Smooth muscle cell of the brain vasculature (primary cell): Measurements from ENCODE around the gene AACS.
"Not testable (repeated sequence)": the region's sequence is repeated elsewhere in the genome, so short reads cannot be mapped to it uniquely, and the experiment has no call there.

Source experiments
- DNase-seq: peaks from one replicate; pipeline ENCODE4 v3.0.0-alpha.2; 2012; ENCODE audit warnings: low read depth, low spot score

Gene AACS

DNA sequence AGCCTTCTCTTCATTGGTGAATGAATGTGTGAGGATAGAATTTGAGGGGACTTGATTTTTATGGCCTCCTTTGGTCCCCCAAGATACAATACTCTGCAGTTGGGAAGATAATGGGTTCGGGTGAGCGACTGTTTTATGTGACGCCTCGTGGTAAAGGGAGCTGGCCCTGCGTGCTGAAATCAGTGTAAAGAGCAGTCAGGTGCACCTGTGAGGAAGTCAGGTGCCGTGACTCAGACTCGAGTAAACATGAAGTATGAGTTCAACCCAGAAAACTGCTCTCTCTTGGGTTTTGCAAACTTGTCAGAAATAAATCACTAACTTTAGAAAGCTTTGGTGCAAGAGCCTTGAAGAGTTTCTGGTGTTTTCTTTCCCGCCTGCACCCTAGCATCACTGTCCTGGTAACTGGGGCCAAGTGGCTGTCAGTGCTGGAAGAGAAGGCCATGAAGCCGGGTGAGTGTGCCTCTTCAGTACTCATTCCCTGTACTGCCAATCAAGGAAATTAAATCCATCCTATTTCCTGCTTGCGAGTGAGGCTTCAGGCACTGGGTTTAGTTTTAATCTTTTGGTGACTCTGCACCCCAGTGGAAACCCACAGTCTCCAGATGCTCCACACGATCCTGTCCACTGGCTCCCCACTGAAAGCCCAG is 59.2 kb downstream of the AACS start:
- no peak for DNase-seq

GRCh38 chr12:125125271-125125670 is 60.0 kb downstream of the AACS start:
- DNase-seq = no peak

DNA sequence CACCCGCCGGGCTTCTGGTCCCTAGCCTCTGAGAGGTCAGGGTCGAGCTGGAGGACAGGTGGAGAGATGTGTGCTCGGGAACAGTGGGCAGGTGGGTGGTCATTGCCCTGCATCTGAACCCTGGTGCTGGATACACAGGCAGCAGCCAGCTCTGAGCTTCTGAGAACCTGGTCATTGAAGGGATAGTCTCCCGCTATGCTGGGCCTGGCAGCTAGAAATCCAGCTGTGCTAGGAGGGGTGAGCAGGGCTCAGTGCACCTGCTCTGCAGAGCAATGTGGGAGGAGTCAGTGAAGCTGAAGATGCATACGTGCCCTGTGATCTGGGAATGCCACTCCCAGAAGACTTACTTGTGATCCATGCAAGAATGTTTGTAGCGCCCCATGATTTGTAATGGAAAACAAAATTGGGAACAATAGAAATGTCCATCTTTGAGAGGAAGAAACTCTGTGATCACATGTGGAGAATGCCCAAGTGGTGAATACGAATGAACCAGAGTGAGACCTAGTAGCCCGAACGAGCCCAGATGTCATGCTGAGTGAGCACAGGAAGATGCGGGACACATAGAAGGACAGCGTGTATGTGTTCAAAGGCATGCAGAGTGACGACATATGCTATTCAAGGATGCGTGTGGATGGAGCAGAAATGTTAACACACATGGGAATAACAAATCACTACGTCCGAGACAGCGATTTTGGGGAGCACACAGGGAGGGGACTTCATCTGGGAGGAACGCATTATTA is 63.4 kb downstream of the AACS start:
- DNase-seq = no peak

DNA sequence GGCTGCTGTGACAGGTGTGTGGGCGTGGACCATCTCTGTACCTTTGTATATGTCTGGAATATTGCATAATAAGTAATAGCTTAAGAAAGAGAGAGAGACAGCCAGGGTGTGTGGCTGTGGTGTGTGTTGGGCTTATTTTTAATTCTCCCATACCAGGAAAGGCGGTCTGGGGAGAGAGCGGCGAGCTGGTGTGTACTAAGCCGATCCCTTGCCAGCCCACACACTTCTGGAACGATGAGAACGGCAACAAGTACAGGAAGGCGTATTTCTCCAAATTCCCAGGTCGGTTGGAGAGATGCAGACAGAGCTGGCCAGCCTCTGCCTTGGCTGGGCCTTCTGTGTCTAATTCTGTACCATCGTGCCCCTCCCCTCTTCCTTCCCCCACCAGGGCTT is 63.9 kb downstream of the AACS start:
- no peak for DNase-seq

DNA sequence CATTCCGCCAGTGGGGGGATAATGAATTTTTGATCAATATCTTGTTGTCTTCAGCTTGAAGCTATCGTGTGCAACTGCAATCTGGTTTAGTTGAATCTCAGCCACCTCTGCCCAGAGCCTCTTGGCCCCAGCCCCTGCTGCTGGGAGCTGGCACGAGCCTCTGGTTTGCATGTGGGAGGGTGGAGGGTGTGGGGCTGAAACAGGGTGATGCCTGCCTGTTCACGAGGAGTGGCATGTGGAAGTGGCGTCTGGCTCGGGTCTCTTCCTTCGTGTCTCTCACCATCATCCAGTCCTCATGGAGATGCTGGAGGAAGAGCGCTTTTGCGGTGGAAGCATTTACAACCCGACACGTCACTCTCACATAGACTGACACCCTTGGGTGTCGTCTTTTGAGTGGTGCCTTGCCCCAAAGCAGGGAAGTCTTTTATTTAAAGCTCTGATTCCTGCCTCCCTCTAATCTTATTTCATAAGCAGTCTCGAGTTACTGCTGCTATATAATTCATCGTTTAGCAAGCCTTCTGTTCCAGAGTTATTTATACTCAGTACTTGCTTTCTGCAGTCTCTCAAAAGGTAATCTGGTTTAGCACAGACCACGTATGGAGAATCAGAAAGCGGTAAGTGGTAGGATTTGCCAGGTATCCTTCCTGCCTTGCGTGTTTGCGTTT is 64.5 kb downstream of the AACS start:
- no peak for DNase-seq

DNA sequence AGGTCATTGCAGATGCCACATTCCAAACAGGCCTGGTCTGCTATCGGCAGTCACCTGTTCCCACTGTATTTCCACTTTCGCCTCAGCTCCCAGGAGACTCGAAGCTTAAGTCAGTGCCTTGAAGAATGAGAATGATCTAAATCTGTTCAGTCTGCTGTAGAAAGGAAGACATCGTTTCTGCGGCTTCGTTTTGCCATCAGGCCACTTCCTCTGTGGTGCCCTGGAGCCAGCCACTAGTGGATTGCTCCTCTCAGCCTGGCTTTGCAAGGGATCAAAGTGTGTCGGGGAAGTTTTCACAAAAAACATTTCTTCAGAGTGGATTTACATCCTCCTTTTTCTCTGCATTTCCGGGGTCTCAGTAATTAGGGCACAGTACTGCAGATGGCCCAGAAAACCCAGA is 66.7 kb downstream of the AACS start:
- DNase-seq = no peak

DNA sequence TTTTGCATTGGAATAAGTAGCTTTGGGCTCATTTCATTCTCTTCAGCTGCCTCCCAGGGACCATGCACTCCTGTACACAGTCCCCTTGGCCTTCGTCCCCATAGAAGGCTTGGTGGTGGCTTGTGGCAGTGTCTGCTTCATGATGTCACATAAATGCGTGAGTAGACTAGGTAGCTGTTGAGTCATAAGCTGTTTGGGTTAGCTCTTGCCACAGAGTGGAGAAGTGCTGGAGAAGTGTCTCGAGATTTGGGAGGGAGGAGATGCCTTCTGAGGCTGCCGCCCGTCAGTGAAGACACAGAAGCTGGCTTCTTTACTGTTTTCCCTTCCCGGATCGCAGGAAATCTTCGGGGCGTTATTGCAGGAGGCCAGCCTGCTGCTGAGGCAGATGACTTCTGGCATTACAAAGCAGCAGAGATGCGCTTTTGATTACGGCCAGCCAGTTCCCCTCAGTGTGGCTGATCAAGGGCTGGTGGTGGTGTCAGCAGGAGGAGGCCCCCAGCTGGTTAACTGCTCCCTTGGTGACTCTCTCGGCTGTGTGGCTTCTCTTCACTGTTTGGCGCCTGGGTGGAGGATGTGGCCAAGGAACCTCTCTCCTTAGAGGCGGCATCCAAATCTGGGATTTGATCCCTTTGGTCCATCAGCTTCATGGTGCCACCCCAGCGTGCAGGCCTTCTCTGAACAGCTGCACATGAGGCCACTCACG is 67.6 kb downstream of the AACS start:
- DNase-seq = no peak

DNA sequence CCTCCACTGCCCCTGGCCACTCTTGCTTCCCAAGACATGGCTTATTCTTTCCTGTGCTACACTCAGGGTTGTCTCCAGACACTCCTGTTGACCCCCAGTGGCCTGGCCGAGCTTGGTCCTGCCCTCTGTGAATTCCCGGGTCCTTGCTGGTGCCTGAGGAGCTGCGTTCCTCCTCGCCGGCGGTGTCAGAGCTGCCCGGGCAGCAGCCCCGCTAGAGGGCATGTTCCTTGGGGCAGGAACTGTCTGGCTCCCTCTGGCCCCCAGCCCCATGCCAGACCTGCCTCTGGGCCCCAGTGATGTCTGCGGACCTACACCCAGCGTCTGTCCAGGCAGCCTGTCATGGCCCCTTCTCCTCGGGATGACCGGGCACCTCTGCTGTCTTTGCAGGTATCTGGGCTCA is 68.4 kb downstream of the AACS start:
- DNase-seq = no peak

DNA sequence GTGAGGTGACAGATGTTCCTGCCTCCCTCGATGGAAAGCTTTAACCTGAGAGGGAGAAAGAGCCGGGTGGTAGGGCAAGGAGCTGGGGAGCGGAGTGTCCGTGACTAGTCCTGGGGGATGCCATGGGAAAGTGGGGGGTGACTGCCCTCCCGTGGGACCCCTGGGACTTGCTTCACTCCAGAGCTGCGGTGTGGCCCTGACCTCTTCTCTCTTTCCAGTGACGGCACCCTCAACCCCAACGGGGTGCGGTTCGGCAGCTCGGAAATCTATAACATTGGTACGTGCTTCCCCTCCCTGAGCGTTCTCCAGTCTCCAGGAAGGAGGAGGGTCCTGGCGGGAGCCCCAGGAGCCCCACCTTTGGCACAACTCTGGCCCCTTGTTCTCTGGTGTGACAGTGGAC is 69.3 kb downstream of the AACS start:
- DNase-seq = no peak

GRCh38 chr12:125135906-125136305 is 70.7 kb downstream of the AACS start:
- no peak for DNase-seq

DNA sequence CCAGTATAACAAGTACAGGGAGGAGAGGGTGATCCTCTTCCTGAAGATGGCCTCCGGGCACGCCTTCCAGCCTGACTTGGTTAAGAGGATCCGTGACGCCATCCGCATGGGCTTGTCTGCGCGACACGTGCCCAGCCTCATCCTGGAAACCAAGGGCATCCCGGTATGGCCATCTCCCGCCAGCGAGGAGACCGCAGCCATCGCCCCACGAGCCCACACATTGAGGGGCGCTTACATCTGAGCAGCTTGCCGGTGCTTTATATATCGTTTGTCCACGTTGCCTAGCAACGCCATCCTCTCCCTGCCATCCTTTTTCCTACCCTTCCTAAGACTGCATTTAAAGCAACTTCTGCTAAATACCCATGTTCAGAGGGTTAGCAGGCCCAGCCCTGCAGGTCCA is 71.5 kb downstream of the AACS start:
- DNase-seq = no peak

DNA sequence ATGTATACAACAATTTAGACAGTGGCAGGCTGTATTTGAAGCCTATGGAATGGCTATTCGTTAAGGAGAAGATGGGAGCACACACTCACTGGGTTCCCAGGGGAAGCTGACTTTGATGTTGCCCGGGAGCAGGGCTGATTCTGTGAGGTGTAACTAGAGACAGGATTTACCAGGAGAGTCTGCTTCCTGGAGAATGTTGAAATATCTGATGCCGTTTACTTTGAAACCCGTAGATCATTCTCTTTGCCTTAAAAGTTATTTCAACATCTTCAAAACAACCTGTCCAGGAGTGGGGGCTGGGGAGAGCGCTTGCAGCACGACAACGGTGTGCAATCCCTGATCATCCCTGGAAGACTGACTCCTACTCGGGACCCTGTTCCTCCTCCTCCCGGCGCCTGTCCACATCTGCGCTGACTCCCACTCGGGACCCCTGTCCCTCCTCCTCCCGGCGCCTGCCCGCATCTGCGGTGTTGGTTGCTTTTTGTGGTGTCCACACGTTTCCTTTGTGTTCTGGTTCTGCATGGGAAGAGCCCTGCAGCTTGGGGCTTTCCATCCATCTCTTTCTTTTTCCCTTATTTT is 72.6 kb downstream of the AACS start:
- DNase-seq = no peak

- DNase-seq = no peak
Observed at GRCh38 chr12:125140279-125141209, 75.3 kb downstream of the AACS start.

GRCh38 chr12:125141210-125141573 is 76.0 kb downstream of the AACS start:
- DNase-seq = not testable (repeated sequence)

GRCh38 chr12:125142601-125143000 is 77.4 kb downstream of the AACS start:
- DNase-seq = no peak

DNA sequence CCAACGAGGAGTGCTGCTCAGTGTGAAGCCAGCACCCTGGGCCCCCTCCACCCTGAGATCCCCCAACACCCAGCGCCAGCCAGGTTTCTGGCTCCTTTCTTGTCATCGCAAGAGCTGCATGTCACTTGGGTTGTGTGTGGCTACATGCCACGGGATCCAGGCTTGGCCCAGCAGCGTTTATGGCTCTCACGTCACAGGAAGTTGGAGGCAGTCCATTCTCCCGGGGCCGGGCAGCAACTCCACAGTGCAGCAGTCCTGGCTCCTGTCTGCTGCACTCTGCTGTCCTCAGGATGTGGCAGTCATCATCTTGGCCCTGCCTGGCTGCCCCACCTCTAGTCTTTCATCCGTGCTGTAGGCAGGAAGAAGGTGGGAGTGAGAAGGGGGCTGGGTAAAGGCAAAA is 78.3 kb downstream of the AACS start:
- DNase-seq = no peak

DNA sequence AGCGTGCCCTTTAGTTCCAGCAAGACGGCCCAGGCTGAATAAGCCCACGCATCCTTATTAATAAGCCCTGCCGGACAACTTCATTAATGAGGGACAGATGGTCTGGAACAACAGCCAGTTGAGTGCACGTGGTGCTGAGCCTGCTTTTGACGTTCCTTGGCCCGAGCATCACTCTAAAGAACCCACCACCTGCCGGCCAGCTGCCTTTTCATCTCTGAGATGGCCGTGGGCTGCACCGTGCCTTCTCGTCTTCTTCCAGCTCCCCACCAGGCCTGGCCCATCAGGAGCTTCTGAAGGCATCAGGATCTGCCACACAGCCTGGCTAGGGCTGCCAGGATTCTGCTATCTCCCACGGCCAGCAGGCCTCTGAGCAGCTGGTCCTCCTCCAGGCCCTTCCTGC is 80.0 kb downstream of the AACS start:
- DNase-seq = no peak

DNA sequence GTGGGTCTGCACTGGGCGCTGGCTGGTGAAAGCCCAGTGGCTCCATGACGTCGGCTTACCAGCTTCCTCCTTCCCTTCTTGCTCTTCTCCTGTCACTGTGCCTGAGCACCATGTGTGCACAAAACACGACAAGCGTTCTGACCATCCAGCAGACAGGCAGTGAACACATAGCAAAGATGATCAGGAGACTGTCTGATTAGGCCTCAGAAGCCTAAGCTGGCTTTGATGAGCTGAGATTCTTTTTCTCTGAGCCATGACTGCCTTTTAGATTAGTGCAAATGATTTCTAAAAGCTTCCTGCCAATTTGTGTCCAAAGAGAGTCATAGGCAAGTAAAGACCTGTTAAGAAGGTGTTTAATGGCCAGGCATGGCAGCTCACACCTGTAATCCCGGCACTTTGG is 83.1 kb downstream of the AACS start:
- no peak for DNase-seq

GRCh38 chr12:125149160-125150108 is 84.2 kb downstream of the AACS start:
- no peak for DNase-seq

- no peak for DNase-seq
Observed at GRCh38 chr12:125151284-125151683, 86.0 kb downstream of the AACS start.
